Measurements from ENCODE around the gene LDLRAD3. TPM values are rescaled to one million over a fixed set of nuclear protein-coding genes. Genes with fewer than 3 reads are reported as not detected.

The LDLRAD3 gene
- total RNA-seq, 1 experiment from 2014 or later, result 19.0 TPM

DNA sequence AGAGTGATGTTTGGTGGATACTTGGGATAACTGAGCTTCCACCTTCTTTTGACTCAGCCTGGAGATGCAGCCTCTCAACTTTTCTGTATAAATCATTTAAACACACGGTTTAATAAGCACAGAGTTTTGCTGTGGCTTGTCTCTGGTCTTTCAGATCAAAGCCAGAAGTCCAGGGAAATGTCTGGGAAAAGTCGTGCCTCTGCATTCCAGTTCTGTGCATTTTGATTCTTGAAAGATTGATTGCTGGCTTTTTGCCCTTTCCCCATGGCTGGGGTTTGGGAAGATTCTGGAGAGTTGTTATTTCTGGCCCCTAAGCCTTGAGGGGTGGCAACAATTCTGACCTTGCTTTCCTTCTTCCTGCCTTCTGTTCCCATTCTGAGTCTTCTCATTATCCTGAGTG is 191.2 kb downstream of the LDLRAD3 start:
- Histone ChIP-seq H3K9ac (ENCODE audit: low read length) (no peak overlapping the region), H3K4me2 (ENCODE audit: low read length) (no peak overlapping the region), H3K79me2 (ENCODE audit: insufficient read depth, low read length) (no peaks in the 10 kb centered on the region), H4K20me1 (ENCODE audit: insufficient read depth) (no peaks in the 10 kb centered on the region), H2AFZ (ENCODE audit: low read depth, low read length, poor library complexity, severe bottlenecking) (no peak overlapping the region), H3K4me1 (ENCODE audit: control insufficient read depth in 1 of 2, insufficient read depth in 2 of 2, low read length in 2 of 2) (no peaks in the 10 kb centered on the region; a peak in 1 of 4 replicates), H3K4me3 (replicated peaks in 1 of 2; ENCODE audit: low read depth in 1 of 2, low read length in 2 of 2) (no peak overlapping the region), H3K27me3 (ENCODE audit: insufficient read depth, low read length) (no peaks in the 10 kb centered on the region), H3K9me2 (ENCODE audit: insufficient read depth) (no peaks in the 10 kb centered on the region), H3K27ac (ENCODE audit: low read depth, low read length) (no peak overlapping the region), H3K9me3 (ENCODE audit: control insufficient read depth in 1 of 2, insufficient read depth in 1 of 2, low read depth in 1 of 2, low read length in 2 of 2) (no peaks in the 10 kb centered on the region), H3K36me3 (ENCODE audit: control insufficient read depth in 1 of 2, insufficient read depth in 2 of 2, low read length in 2 of 2) (no peaks in the 10 kb centered on the region)
- no TSS peak for BruUV-seq (replicated peaks)
- ATAC-seq (no peak), DNase-seq (ENCODE audit: low read depth, low spot score) (no peak)
- TF ChIP-seq, protein P1, sequence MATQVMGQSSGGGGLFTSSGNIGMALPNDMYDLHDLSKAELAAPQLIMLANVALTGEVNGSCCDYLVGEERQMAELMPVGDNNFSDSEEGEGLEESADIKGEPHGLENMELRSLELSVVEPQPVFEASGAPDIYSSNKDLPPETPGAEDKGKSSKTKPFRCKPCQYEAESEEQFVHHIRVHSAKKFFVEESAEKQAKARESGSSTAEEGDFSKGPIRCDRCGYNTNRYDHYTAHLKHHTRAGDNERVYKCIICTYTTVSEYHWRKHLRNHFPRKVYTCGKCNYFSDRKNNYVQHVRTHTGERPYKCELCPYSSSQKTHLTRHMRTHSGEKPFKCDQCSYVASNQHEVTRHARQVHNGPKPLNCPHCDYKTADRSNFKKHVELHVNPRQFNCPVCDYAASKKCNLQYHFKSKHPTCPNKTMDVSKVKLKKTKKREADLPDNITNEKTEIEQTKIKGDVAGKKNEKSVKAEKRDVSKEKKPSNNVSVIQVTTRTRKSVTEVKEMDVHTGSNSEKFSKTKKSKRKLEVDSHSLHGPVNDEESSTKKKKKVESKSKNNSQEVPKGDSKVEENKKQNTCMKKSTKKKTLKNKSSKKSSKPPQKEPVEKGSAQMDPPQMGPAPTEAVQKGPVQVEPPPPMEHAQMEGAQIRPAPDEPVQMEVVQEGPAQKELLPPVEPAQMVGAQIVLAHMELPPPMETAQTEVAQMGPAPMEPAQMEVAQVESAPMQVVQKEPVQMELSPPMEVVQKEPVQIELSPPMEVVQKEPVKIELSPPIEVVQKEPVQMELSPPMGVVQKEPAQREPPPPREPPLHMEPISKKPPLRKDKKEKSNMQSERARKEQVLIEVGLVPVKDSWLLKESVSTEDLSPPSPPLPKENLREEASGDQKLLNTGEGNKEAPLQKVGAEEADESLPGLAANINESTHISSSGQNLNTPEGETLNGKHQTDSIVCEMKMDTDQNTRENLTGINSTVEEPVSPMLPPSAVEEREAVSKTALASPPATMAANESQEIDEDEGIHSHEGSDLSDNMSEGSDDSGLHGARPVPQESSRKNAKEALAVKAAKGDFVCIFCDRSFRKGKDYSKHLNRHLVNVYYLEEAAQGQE (IDR thresholded peaks at IDR 0.05; ENCODE audit: low read depth), result no peak
- TF ChIP-seq, protein P2, sequence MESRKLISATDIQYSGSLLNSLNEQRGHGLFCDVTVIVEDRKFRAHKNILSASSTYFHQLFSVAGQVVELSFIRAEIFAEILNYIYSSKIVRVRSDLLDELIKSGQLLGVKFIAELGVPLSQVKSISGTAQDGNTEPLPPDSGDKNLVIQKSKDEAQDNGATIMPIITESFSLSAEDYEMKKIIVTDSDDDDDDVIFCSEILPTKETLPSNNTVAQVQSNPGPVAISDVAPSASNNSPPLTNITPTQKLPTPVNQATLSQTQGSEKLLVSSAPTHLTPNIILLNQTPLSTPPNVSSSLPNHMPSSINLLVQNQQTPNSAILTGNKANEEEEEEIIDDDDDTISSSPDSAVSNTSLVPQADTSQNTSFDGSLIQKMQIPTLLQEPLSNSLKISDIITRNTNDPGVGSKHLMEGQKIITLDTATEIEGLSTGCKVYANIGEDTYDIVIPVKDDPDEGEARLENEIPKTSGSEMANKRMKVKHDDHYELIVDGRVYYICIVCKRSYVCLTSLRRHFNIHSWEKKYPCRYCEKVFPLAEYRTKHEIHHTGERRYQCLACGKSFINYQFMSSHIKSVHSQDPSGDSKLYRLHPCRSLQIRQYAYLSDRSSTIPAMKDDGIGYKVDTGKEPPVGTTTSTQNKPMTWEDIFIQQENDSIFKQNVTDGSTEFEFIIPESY (IDR thresholded peaks at IDR 0.05; ENCODE audit: extremely low read depth, insufficient replicate concordance, low read length), result no peak
- TF ChIP-seq JUND (IDR thresholded peaks at IDR 0.05), result no peak
- TF ChIP-seq EZH2phosphoT487 (IDR thresholded peaks at IDR 0.05; ENCODE audit: borderline replicate concordance), result no peak
- no peak for TF ChIP-seq ELF1 (IDR thresholded peaks at IDR 0.05; ENCODE audit: borderline replicate concordance, low read depth)
- no peak for TF ChIP-seq SRF (IDR thresholded peaks at IDR 0.05; ENCODE audit: low read depth)
- RAD21 ChIA-PET (ENCODE audit: low non-redundant PET in 1 of 2, low total read pairs in 2 of 2, uncharacterized antibody in 2 of 2, unreplicated experiment in 2 of 2), result no interaction called here
- CTCF ChIA-PET, result no interaction called here
- intact Hi-C loops (cut with micrococcal nuclease), result no loop called here
- POLR2A ChIA-PET, result no interaction called here
